ENCODE measurements around the gene UBXN11.
A peak's percentile ranks its signal among the peaks of the same experiment; 100 is the strongest.
"Not testable (repeated sequence)": the region's sequence is repeated elsewhere in the genome, so short reads cannot be mapped to it uniquely, and the experiment has no call there.

UBXN11 gene

GRCh38 chr1:26335774-26336476, 29.5 kb upstream of the UBXN11 start:
- Histone ChIP-seq H2BK12ac (ENCODE audit: low read length in 2 of 2) (no peak overlapping the region), H2BK120ac (ENCODE audit: low read depth, low read length) (no peak overlapping the region), H2AK5ac (ENCODE audit: low read length, severe bottlenecking) (no peak overlapping the region), H3K27me3 (ENCODE audit: control insufficient read depth in 1 of 2, insufficient read depth in 1 of 2, low read length in 2 of 2) (peaks cover 35 to 43% of the 10 kb centered on the region in 2 experiments), H3K27ac (ENCODE audit: low read length, poor library complexity, severe bottlenecking) (no peak overlapping the region), H2AFZ (ENCODE audit: low read depth, low read length) (peak overlapping the region; percentile 30), H3K4me2 (ENCODE audit: low read length, poor library complexity, severe bottlenecking) (peak overlapping the region; percentile 100), H3K14ac (ENCODE audit: low read length in 2 of 2) (no peak overlapping the region), H3K23ac (ENCODE audit: low read length in 2 of 2) (no peak overlapping the region), H3K79me1 (replicated peaks; ENCODE audit: low read length, poor library complexity, severe bottlenecking) (no peaks in the 10 kb centered on the region), H4K8ac (ENCODE audit: low read length) (no peak overlapping the region), H2BK15ac (ENCODE audit: low read depth, poor library complexity, severe bottlenecking) (no peak overlapping the region), H3K36me3 (ENCODE audit: control insufficient read depth in 1 of 2, insufficient read depth in 2 of 2, low read depth in 1 of 2, low read length in 2 of 2) (no peaks in the 10 kb centered on the region), H3K4me1 (ENCODE audit: control insufficient read depth, insufficient read depth, low read depth, low read length) (peaks cover 10% of the 10 kb centered on the region), H3K18ac (ENCODE audit: low read depth in 1 of 2, low read length in 2 of 2) (peak overlapping the region in 1 of 2 experiments; percentile 2), H4K91ac (ENCODE audit: low read length) (no peak overlapping the region), H3K4me3 (ENCODE audit: insufficient read depth in 1 of 2, low read depth in 1 of 2, low read length in 2 of 2) (peak overlapping the region; percentile 55 to 81), H3K9me3 (ENCODE audit: control insufficient read depth, low read length) (no peaks in the 10 kb centered on the region), H3K4ac (ENCODE audit: low read depth in 1 of 2, low read length in 2 of 2) (no peak overlapping the region), H3K9ac (ENCODE audit: low read length) (peak overlapping the region; percentile 45), H2BK5ac (ENCODE audit: low read depth, low read length, poor library complexity, severe bottlenecking) (no peak overlapping the region)
- DNase-seq, result no peak
- WGBS, result 2% methylated on average over 36 of the region's 41 CpGs

DNA sequence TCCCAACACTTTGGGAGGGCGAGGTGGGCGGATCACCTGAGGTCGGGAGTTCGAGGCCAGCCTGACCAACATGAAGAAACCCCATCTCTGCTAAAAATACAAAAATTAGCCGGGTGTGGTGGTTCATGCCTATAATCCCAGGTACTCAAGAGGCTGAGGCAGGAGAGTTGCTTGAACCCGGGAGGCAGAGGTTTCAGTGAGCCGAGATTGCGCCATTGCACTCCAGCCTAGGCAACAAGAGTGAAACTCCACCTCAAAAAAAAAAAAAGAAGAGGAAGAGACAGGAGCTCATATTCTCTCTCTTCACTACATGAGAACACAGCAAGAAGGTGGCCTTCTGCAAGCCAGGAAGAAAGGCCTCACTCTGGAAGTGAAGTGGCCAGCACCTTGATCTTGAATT, 26.9 kb upstream of the UBXN11 start:
- not testable (repeated sequence) for H3K23ac ChIP-seq (ENCODE audit: low read length in 2 of 2); H3K9ac ChIP-seq (ENCODE audit: low read length); H2BK12ac ChIP-seq (ENCODE audit: low read length in 2 of 2); H2BK15ac ChIP-seq (ENCODE audit: low read depth, poor library complexity, severe bottlenecking); DNase-seq; H3K14ac ChIP-seq (ENCODE audit: low read length in 2 of 2); H3K4me2 ChIP-seq (ENCODE audit: low read length, poor library complexity, severe bottlenecking); H2AFZ ChIP-seq (ENCODE audit: low read depth, low read length); H3K79me1 ChIP-seq (replicated peaks; ENCODE audit: low read length, poor library complexity, severe bottlenecking); H3K4me1 ChIP-seq (ENCODE audit: control insufficient read depth, insufficient read depth, low read depth, low read length); H3K18ac ChIP-seq (ENCODE audit: low read depth in 1 of 2, low read length in 2 of 2); H4K91ac ChIP-seq (ENCODE audit: low read length); H2BK5ac ChIP-seq (ENCODE audit: low read depth, low read length, poor library complexity, severe bottlenecking); H3K9me3 ChIP-seq (ENCODE audit: control insufficient read depth, low read length); H2AK5ac ChIP-seq (ENCODE audit: low read length, severe bottlenecking); H3K4ac ChIP-seq (ENCODE audit: low read depth in 1 of 2, low read length in 2 of 2); H3K4me3 ChIP-seq (ENCODE audit: insufficient read depth in 1 of 2, low read depth in 1 of 2, low read length in 2 of 2); H4K8ac ChIP-seq (ENCODE audit: low read length); H3K27ac ChIP-seq (ENCODE audit: low read length, poor library complexity, severe bottlenecking); H3K36me3 ChIP-seq (ENCODE audit: control insufficient read depth in 1 of 2, insufficient read depth in 2 of 2, low read depth in 1 of 2, low read length in 2 of 2); H2BK120ac ChIP-seq (ENCODE audit: low read depth, low read length)
- H3K27me3 ChIP-seq (ENCODE audit: control insufficient read depth in 1 of 2, insufficient read depth in 1 of 2, low read length in 2 of 2), result peaks cover 29 to 32% of the 10 kb centered on the region in 2 experiments
- 98% methylated on average over 4 of the region's 8 CpGs for WGBS

DNA sequence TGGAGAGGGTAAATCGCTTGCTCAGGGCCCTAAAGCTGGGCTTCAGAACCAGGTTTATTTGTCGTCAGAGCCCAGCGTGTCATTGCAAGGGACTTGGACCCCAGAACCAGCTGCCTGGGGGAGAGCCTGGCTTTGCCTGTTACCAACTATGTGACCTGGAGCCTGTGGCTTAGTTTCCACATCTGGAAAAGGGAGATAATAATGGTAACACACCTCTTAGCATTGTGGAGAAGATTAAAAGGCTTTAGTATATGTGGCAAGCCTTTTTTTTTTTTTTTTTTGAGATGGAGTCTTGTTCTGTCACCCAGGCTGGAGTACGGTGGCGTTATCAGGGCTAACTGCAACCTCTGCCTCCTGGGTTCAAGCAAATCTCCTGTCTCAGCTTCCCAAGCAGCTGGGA, 23.8 kb upstream of the UBXN11 start:
- H3K4ac ChIP-seq (ENCODE audit: low read depth in 1 of 2, low read length in 2 of 2), result no peak overlapping the region
- peaks cover 7 to 9% of the 10 kb centered on the region in 2 experiments for H3K27me3 ChIP-seq (ENCODE audit: control insufficient read depth in 1 of 2, insufficient read depth in 1 of 2, low read length in 2 of 2)
- no peak overlapping the region for H2BK15ac ChIP-seq (ENCODE audit: low read depth, poor library complexity, severe bottlenecking)
- no peak overlapping the region for H3K14ac ChIP-seq (ENCODE audit: low read length in 2 of 2)
- no peak overlapping the region for H2AFZ ChIP-seq (ENCODE audit: low read depth, low read length)
- H3K9ac ChIP-seq (ENCODE audit: low read length), result no peak overlapping the region
- no peak overlapping the region for H2BK12ac ChIP-seq (ENCODE audit: low read length in 2 of 2)
- no peak overlapping the region for H2BK120ac ChIP-seq (ENCODE audit: low read depth, low read length)
- H3K4me3 ChIP-seq (ENCODE audit: insufficient read depth in 1 of 2, low read depth in 1 of 2, low read length in 2 of 2), result no peak overlapping the region
- no peak overlapping the region for H3K27ac ChIP-seq (ENCODE audit: low read length, poor library complexity, severe bottlenecking)
- H3K79me1 ChIP-seq (replicated peaks; ENCODE audit: low read length, poor library complexity, severe bottlenecking), result no peaks in the 10 kb centered on the region
- no peak overlapping the region for H3K18ac ChIP-seq (ENCODE audit: low read depth in 1 of 2, low read length in 2 of 2)
- peaks cover 4% of the 10 kb centered on the region for H3K4me1 ChIP-seq (ENCODE audit: control insufficient read depth, insufficient read depth, low read depth, low read length)
- H3K9me3 ChIP-seq (ENCODE audit: control insufficient read depth, low read length), result no peaks in the 10 kb centered on the region
- H3K36me3 ChIP-seq (ENCODE audit: control insufficient read depth in 1 of 2, insufficient read depth in 2 of 2, low read depth in 1 of 2, low read length in 2 of 2), result no peaks in the 10 kb centered on the region
- H4K91ac ChIP-seq (ENCODE audit: low read length), result no peak overlapping the region
- no peak overlapping the region for H3K23ac ChIP-seq (ENCODE audit: low read length in 2 of 2)
- H2AK5ac ChIP-seq (ENCODE audit: low read length, severe bottlenecking), result no peak overlapping the region
- no peak for DNase-seq
- 96% methylated on average over 3 of the region's 5 CpGs for WGBS
- no peak overlapping the region for H3K4me2 ChIP-seq (ENCODE audit: low read length, poor library complexity, severe bottlenecking)
- no peak overlapping the region for H2BK5ac ChIP-seq (ENCODE audit: low read depth, low read length, poor library complexity, severe bottlenecking)
- no peak overlapping the region for H4K8ac ChIP-seq (ENCODE audit: low read length)

- not testable (repeated sequence) for H3K27ac ChIP-seq (ENCODE audit: low read length, poor library complexity, severe bottlenecking)
Observed at GRCh38 chr1:26329380-26329779, 22.9 kb upstream of the UBXN11 start.

More at GRCh38 chr1:26329380-26329779, 22.9 kb upstream of the UBXN11 start:
- H3K9me3 ChIP-seq (ENCODE audit: control insufficient read depth, low read length); H4K8ac ChIP-seq (ENCODE audit: low read length); H3K4me2 ChIP-seq (ENCODE audit: low read length, poor library complexity, severe bottlenecking); H2BK12ac ChIP-seq (ENCODE audit: low read length in 2 of 2); H3K27me3 ChIP-seq (ENCODE audit: control insufficient read depth in 1 of 2, insufficient read depth in 1 of 2, low read length in 2 of 2); DNase-seq; H3K23ac ChIP-seq (ENCODE audit: low read length in 2 of 2); H3K36me3 ChIP-seq (ENCODE audit: control insufficient read depth in 1 of 2, insufficient read depth in 2 of 2, low read depth in 1 of 2, low read length in 2 of 2); H2BK120ac ChIP-seq (ENCODE audit: low read depth, low read length); H3K4me1 ChIP-seq (ENCODE audit: control insufficient read depth, insufficient read depth, low read depth, low read length); H3K79me1 ChIP-seq (replicated peaks; ENCODE audit: low read length, poor library complexity, severe bottlenecking); H3K18ac ChIP-seq (ENCODE audit: low read depth in 1 of 2, low read length in 2 of 2); H3K4me3 ChIP-seq (ENCODE audit: insufficient read depth in 1 of 2, low read depth in 1 of 2, low read length in 2 of 2); H2AFZ ChIP-seq (ENCODE audit: low read depth, low read length); H2BK15ac ChIP-seq (ENCODE audit: low read depth, poor library complexity, severe bottlenecking); H2BK5ac ChIP-seq (ENCODE audit: low read depth, low read length, poor library complexity, severe bottlenecking); H2AK5ac ChIP-seq (ENCODE audit: low read length, severe bottlenecking); H3K9ac ChIP-seq (ENCODE audit: low read length); H3K14ac ChIP-seq (ENCODE audit: low read length in 2 of 2); H3K4ac ChIP-seq (ENCODE audit: low read depth in 1 of 2, low read length in 2 of 2); H4K91ac ChIP-seq (ENCODE audit: low read length): not testable (repeated sequence)
- 92% methylated on average over 4 of the region's 4 CpGs for WGBS

Data from mesenchymal stem cell (in vitro differentiated cells and primary cell).